T-helper 1 cell treated with Interleukin-12 subunit alpha and Interleukin-12 subunit beta and Interleukin-4 antibody, amounts not matched to agents 30 μg/mL and 1 μg/mL, for 36 hours (primary cell): ENCODE data around the gene RPS6KC1.
"Not testable (repeated sequence)": the region's sequence is repeated elsewhere in the genome, so short reads cannot be mapped to it uniquely, and the experiment has no call there.

Experiments used
- H3K27ac Mint-ChIP-seq: one replicate; pipeline ENCODE4 v1.8.0; 2021; ENCODE audit warnings: mild to moderate bottlenecking, mixed read lengths
- H3K27me3 Mint-ChIP-seq: one replicate; pipeline ENCODE4 v1.8.0; 2021; ENCODE audit warnings: low read depth, mixed read lengths
- H3K36me3 Mint-ChIP-seq: one replicate; pipeline ENCODE4 v1.8.0; 2021; ENCODE audit warnings: low read depth, mixed read lengths
- H3K4me1 Mint-ChIP-seq: one replicate; pipeline ENCODE4 v1.8.0; 2021; ENCODE audit warnings: low read depth, mixed read lengths
- H3K4me3 Mint-ChIP-seq: one replicate; pipeline ENCODE4 v1.8.0; 2021; ENCODE audit warnings: mild to moderate bottlenecking, moderate library complexity, mixed read lengths
- H3K9me3 Mint-ChIP-seq: one replicate; pipeline ENCODE4 v1.8.0; 2021; ENCODE audit warnings: mixed read lengths

Gene RPS6KC1

DNA sequence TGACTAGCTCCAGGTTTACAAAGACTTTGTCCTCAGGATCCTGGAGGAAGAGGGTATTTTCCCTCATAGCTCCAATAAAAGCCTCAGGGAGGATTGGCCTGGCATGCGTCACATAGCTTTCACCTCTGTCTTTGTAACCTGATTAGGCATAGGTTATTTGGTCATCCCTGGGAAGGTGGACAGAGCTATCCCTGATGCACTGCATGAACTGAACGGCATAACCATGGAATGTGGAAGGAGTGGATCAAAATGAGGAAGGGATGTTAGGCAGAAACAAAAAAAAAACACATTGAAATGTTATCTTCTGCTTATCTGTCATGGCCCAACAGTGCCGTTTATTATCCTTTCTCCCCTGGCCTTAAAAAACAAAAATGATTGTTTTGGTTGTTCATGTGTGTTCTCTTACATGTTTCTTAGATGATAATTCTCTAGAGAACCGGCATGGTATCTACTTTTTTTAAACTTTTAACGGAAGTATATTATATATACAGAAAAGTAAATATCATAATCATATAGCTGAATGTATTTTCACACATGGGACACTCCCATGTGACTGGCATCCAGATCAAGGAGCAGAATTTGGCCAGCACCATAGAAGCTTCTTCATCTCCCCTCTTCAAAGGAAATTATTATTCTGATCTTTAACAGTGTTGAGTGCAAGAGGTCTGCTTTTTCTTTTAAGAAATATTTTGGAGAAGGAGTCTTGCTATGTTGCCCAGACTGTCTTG is 85.3 kb downstream of the RPS6KC1 start:
- no peaks in the 10 kb centered on the region for H3K4me1 Mint-ChIP-seq
- no peak overlapping the region for H3K27ac Mint-ChIP-seq
- H3K9me3 Mint-ChIP-seq, result peaks cover 6% of the 10 kb centered on the region
- no peak overlapping the region for H3K4me3 Mint-ChIP-seq
- peaks cover 12% of the 10 kb centered on the region for H3K36me3 Mint-ChIP-seq
- H3K27me3 Mint-ChIP-seq, result no peaks in the 10 kb centered on the region

DNA sequence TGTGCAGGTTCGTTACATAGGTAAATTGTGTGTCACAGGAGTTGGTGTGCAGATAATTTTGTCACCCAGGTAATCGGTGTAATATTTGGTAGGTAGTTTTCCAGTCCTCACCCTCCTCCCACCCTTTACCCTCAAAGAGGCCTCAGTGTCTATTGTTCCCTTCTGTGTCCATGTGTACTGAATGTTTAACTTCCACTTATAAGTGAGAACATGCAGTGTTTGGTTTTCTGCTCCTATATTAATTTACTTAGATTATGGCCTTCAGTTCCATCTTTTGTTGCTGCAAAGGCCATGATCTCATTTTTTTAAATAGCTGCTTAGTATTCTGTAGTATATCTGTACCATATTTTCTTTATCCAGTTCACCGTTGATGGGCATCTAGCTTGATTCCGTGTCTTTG is 87.3 kb downstream of the RPS6KC1 start:
- Mint-ChIP-seq H3K4me3 (no peak overlapping the region), H3K36me3 (peaks cover 12% of the 10 kb centered on the region), H3K4me1 (no peaks in the 10 kb centered on the region), H3K27ac (no peak overlapping the region), H3K27me3 (no peaks in the 10 kb centered on the region), H3K9me3 (peaks cover 6% of the 10 kb centered on the region)

DNA sequence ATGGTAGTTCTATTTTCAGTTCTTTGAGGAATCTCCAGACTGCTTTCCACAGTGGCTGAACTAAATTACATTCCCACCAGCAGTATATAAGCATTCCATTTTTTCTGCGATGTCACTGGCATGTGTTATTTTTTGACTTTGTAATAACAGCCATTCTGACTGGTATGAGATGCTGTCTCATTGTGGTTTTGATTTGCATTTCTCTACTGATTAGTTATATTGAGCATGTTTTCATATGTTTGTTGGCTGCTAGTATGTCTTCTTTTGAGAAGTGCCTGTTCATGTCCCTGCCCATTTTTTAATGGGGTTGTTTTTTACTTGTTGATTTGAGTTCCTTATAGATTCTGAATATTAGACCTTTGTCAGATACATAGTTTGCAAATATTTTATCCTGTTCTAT is 87.9 kb downstream of the RPS6KC1 start:
- no peaks in the 10 kb centered on the region for H3K27me3 Mint-ChIP-seq
- H3K4me1 Mint-ChIP-seq, result no peaks in the 10 kb centered on the region
- no peak overlapping the region for H3K4me3 Mint-ChIP-seq
- no peak overlapping the region for H3K27ac Mint-ChIP-seq
- peaks cover 6% of the 10 kb centered on the region for H3K9me3 Mint-ChIP-seq
- H3K36me3 Mint-ChIP-seq, result peaks cover 12% of the 10 kb centered on the region

DNA sequence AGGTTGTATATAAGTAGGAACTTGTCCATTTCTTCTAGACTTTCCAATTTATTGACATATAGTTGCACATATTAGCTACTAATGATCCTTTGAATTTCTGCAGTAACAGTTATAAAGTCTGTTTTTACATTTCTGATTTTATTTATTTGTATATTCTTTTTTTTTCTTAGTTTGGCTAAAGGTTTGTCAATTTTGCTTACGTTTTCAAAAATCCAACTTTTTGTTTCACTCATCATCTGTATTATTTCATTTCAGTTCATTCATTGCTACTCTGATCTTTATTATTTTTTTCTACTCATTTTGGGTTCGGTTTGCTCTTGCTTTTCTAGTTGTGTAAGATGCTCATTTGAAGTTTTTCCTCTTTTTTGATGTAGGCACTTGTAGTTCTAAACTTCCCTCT is 97.9 kb downstream of the RPS6KC1 start:
- Mint-ChIP-seq H3K4me3 (no peak overlapping the region), H3K27me3 (no peaks in the 10 kb centered on the region), H3K9me3 (peaks cover 9% of the 10 kb centered on the region), H3K27ac (no peak overlapping the region), H3K4me1 (no peaks in the 10 kb centered on the region), H3K36me3 (peaks cover 8% of the 10 kb centered on the region)

DNA sequence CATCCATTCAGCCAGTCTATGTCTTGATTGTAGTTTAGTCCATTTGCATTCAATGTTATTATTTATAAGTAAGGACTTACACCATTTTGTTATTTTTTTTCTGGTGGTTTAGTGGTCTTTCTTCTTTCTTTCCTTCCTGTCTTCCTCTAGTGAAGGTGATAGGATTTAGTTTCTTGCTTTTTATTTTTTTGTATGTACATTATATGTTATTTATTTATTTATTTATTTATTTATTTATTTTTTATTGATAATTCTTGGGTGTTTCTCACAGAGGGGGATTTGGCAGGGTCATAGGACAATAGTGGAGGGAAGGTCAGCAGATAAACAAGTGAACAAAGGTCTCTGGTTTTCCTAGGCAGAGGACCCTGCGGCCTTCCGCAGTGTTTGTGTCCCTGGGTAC is 99.0 kb downstream of the RPS6KC1 start:
- not testable (repeated sequence) for H3K9me3 Mint-ChIP-seq
- H3K36me3 Mint-ChIP-seq, result peaks cover 11% of the 10 kb centered on the region

DNA sequence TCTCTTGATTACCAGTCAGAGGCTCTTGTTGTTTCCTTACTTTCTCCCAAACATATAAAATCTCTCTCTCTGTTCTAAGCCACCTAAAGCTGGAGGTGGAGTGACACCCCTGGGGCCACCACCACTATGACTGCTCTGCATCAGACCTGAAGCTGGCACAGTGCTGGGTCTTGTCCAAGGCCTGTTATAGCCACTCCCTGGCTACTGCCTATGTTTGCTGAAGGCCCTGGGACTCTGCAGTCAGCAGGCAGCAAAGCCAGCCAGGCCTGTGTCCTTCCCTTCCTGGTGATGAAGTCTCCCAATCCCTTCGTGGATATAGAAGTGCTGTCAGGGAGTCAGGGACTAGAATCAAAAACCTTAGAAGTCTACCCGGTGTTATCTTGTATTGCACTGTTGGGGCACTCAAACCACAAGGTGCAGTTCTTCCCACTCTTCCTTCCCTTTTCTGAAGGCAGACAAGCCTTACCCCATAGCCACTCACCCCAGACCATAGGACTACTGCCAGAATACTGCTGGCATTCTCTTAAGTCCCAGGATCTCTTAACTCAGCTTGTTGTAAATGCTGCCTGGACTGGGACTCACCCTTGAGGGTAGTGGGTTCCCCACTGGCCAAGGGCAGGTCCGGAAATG is 103.1 kb downstream of the RPS6KC1 start:
- Mint-ChIP-seq H3K27ac (no peak overlapping the region), H3K9me3 (peaks cover 7% of the 10 kb centered on the region)

More for the DNA sequence above, 99.0 kb downstream of the RPS6KC1 start:
- not testable (repeated sequence) for H3K27me3 Mint-ChIP-seq, H3K4me3 Mint-ChIP-seq, H3K27ac Mint-ChIP-seq, H3K4me1 Mint-ChIP-seq

DNA sequence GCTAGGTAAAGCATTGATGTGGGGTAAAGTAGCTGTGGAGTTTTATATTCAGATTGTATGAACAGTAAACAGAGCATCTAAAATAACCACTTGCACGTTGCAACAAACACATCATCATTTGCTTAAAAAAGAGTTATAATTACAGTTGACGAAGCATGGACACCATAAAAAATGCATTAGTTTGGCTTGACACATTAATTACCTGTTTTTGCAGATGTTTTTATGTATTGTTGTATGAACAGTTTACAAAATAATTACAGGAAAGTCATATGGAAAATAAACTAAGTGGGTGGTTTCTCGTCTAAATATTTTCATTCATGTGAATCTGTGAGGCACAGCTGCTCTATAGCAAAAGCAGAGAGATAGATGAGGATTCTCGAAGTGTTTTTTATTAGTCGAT is 108.3 kb downstream of the RPS6KC1 start:
- Mint-ChIP-seq H3K36me3 (peaks cover 9% of the 10 kb centered on the region), H3K27me3 (no peaks in the 10 kb centered on the region), H3K9me3 (no peaks in the 10 kb centered on the region), H3K4me1 (peaks cover under 1% of the 10 kb centered on the region), H3K4me3 (no peak overlapping the region), H3K27ac (no peak overlapping the region)

More for the DNA sequence above, 103.1 kb downstream of the RPS6KC1 start:
- peaks cover 3% of the 10 kb centered on the region for H3K4me1 Mint-ChIP-seq
- peaks cover 15% of the 10 kb centered on the region for H3K36me3 Mint-ChIP-seq
- H3K4me3 Mint-ChIP-seq, result no peak overlapping the region
- no peaks in the 10 kb centered on the region for H3K27me3 Mint-ChIP-seq

DNA sequence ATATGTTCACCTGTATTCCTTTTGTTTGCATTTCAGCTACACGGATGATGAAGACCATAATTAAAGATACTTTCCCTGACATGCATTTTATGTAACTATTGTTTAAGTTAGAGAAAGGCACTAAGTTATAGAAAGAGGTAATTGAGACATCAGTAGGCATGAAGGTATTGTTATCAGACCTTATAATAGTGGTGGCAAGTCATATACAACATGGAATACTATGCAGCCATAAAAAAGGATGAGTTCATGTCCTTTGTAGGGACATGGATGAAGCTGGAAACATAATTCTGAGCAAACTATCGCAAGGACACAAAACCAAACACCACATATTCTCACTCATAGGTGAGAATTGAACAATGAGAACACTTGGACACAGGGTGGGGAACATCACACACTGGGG is 109.4 kb downstream of the RPS6KC1 start:
- not testable (repeated sequence) for H3K4me1 Mint-ChIP-seq, H3K9me3 Mint-ChIP-seq, H3K36me3 Mint-ChIP-seq

DNA sequence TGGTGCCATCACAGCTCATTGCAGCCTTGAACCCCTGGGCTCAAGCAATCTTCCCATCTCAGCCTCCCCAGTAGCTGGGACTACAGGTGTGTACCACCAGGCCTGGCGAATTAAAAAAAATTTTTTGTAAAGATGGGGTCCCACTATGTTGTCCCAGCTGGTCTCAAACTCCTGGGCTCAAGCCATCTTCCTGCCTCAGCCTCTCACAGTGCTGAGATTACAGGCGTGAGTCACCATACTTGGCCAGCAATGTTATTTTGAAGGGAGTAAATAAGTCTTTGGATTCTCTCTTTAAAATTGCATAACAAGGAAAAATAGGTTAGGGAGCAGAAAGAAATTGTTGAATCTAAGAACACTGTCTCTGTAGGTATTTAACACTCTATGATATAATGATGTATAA is 111.3 kb downstream of the RPS6KC1 start:
- H3K9me3 Mint-ChIP-seq, result no peaks in the 10 kb centered on the region
- H3K27me3 Mint-ChIP-seq, result no peaks in the 10 kb centered on the region
- peaks cover 7% of the 10 kb centered on the region for H3K36me3 Mint-ChIP-seq
- no peak overlapping the region for H3K27ac Mint-ChIP-seq
- no peak overlapping the region for H3K4me3 Mint-ChIP-seq
- H3K4me1 Mint-ChIP-seq, result peaks cover 2% of the 10 kb centered on the region

More for the DNA sequence above, 109.4 kb downstream of the RPS6KC1 start:
- not testable (repeated sequence) for H3K27me3 Mint-ChIP-seq, H3K27ac Mint-ChIP-seq, H3K4me3 Mint-ChIP-seq

DNA sequence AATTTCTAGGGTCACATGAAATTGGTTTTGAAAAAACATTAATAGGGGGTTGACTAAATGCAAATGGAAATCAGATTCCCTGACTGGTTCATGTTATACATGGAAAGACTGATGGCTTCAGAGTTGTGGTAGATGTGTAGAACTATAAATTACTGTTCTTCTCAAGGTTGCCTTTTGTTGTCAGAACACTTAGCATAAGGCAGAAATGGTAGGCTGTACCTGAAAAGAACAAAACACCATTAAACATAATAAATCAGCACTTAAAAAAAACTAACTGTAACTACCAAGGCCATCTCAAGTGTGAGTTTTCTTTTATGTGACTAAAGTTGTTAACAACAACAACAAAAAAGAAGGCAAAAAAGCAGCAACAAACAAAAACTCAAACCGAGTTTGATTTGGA is 111.8 kb downstream of the RPS6KC1 start:
- Mint-ChIP-seq H3K9me3 (no peaks in the 10 kb centered on the region), H3K27me3 (no peaks in the 10 kb centered on the region), H3K27ac (no peak overlapping the region)

DNA sequence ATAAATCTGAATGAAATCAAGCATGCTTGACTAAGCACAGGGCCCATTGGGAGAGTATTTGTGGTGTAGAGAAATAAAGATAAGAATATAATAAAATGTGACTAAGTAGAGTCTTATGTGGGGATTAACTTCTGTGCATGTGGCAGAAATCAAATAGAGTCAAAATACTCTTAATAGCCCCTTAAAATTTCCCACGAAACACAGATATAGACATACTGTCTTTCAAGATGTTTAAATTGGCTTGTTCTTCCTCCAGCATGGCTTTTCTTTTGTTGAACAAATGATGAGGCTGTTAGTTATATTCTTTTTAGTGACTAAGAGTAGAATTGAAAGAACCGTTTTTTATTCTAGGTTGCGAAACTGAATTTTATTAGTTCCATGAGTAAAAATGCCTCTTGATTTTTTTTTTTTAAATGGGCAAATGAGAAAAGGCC is 112.3 kb downstream of the RPS6KC1 start:
- H3K4me3 Mint-ChIP-seq, result no peak overlapping the region
- no peak overlapping the region for H3K27ac Mint-ChIP-seq
- peaks cover 2% of the 10 kb centered on the region for H3K4me1 Mint-ChIP-seq
- H3K9me3 Mint-ChIP-seq, result no peaks in the 10 kb centered on the region
- no peaks in the 10 kb centered on the region for H3K27me3 Mint-ChIP-seq
- peaks cover 2% of the 10 kb centered on the region for H3K36me3 Mint-ChIP-seq

More for the DNA sequence above, 111.8 kb downstream of the RPS6KC1 start:
- Mint-ChIP-seq H3K4me1 (peaks cover 2% of the 10 kb centered on the region), H3K4me3 (no peak overlapping the region), H3K36me3 (peaks cover 2% of the 10 kb centered on the region)

DNA sequence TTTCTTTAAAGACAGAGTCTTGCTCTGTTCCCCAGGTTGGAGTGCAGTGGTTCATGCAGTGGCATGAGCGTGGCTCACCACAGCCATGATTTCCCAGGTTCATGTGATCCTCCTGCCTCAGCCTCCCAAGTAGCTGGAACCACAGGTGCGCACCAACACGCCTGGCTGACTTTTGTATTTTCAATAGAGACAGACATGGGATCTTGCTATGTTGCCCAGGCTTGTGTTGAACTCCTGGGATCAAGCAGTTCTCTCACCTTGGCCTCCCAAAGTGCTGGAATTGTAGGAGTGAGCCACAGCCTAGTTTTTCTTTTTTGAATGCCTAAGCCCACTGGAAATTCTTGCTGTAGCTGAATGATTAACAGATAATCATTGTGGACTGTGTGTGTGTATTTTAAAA is 113.5 kb downstream of the RPS6KC1 start:
- H3K36me3 Mint-ChIP-seq, result peaks cover 2% of the 10 kb centered on the region
- H3K27ac Mint-ChIP-seq, result no peak overlapping the region
- H3K4me1 Mint-ChIP-seq, result peaks cover 2% of the 10 kb centered on the region
- H3K9me3 Mint-ChIP-seq, result no peaks in the 10 kb centered on the region
- no peaks in the 10 kb centered on the region for H3K27me3 Mint-ChIP-seq
- no peak overlapping the region for H3K4me3 Mint-ChIP-seq

DNA sequence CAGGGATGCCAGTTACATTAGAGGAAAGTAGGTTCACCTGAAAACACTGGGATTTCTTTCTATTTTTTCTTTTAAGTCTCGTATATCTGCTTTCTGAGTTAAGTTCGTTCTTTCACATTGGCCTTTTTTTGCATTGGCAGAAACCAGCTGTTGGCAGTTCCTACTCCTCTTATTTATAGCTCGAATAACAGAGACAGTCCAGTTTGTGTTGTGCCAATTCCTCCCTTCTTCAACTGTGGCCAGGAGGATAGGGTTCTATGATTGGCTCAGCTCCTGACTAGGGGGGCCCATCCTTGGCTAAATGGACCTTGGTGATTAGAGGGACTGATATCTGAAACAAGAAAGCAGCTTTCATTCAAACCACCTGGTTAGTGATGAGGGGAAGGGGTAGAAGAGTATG is 115.8 kb downstream of the RPS6KC1 start:
- Mint-ChIP-seq H3K27ac (no peak overlapping the region), H3K36me3 (no peaks in the 10 kb centered on the region), H3K4me1 (peaks cover 2% of the 10 kb centered on the region), H3K27me3 (no peaks in the 10 kb centered on the region), H3K4me3 (no peak overlapping the region), H3K9me3 (no peaks in the 10 kb centered on the region)

DNA sequence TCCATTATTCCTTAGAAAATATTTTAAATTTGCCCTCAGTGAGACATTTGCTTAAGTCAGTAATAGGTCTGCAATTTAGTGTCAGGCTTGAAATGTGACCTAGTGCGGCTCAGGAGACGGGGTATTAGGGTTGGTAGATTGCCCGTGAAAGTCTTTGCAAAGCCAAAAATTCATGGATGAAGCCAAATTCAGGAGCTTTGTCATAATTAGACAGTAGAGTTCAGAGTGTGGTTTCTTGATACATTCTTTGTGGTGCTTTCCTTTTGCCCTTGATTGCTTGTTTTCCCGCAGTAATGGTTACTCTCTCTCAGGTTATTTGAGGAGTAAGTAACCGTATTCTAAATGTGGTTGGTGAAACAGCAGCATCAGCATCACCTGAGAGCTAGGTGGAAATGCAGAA is 120.7 kb downstream of the RPS6KC1 start:
- Mint-ChIP-seq H3K27ac (no peak overlapping the region), H3K9me3 (no peaks in the 10 kb centered on the region), H3K36me3 (peaks cover 5% of the 10 kb centered on the region), H3K4me1 (peaks cover 4% of the 10 kb centered on the region), H3K4me3 (no peak overlapping the region), H3K27me3 (no peaks in the 10 kb centered on the region)

DNA sequence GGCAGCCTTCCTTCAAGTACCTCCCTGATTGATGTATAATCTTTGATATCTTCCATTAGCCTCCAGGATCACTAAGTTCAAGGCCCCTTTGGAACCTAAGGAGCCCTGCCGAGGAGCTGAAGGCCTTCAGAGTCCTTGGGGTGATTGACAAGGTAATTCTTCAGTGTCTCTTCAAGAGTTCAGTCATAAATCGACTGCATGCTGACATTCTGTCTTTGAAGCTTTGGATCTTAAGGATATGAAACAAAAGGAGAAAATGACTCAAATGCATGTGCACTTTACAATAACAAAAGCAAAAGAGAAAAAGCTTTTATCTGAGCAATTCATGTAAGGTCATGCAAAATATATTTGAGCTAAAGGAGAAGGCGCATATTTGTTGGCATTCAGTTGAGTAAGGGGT is 125.3 kb downstream of the RPS6KC1 start:
- H3K27me3 Mint-ChIP-seq, result no peaks in the 10 kb centered on the region
- H3K36me3 Mint-ChIP-seq, result peaks cover 5% of the 10 kb centered on the region
- H3K9me3 Mint-ChIP-seq, result no peaks in the 10 kb centered on the region
- peaks cover 1% of the 10 kb centered on the region for H3K4me1 Mint-ChIP-seq
- no peak overlapping the region for H3K4me3 Mint-ChIP-seq
- no peak overlapping the region for H3K27ac Mint-ChIP-seq
